Peyer's patch (tissue), 4 donors: ENCODE data around the gene PLA2G4A. TPM values are rescaled to one million over a fixed set of nuclear protein-coding genes. Genes with fewer than 3 reads are reported as not detected.
A peak's percentile ranks its signal among the peaks of the same experiment; 100 is the strongest.

Experiments
- DNase-seq, 3 donors: peaks; one replicate each; pipeline ENCODE4 v3.0.0-alpha.2; 2017 to 2019
- H3K27ac ChIP-seq, 4 donors: fragments of 200-600 bp; sonication (generic); one replicate each; pipeline ENCODE4 v1.5.1; 2016 to 2019
- H3K27me3 ChIP-seq, 2 donors: fragments of 200-600 bp; sonication (generic); one replicate each; pipeline ENCODE4 v1.5.1; 2019
- H3K36me3 ChIP-seq, 3 donors: fragments of 200-600 bp; sonication (generic); one replicate each; pipeline ENCODE4 v1.5.1; 2016 to 2019
- H3K4me1 ChIP-seq, 4 donors: fragments of 200-600 bp; sonication (generic); one replicate each; pipeline ENCODE4 v1.5.1; 2016 to 2019
- H3K4me3 ChIP-seq, 4 donors: fragments of 200-600 bp; sonication (generic); 1 replicate in 3 of 4; 2 replicates in 1 of 4; pipeline ENCODE4 v1.5.1; 2016 to 2019; ENCODE audit warnings: mild to moderate bottlenecking in 1 of 4
- H3K9me3 ChIP-seq, 4 donors: fragments of 200-600 bp; sonication (generic); one replicate each; pipeline ENCODE4 v1.5.1; 2016 to 2019; ENCODE audit warnings: mild to moderate bottlenecking in 1 of 4
- CTCF ChIP-seq, 6 experiments: fragments of 450-650 bp in 4 of 6; fragments of 200-600 bp in 2 of 6; sonication (generic) in 1 of 6; IDR thresholded peaks; one replicate each; pipeline ENCODE4 v1.5.1; 2017 to 2019; ENCODE audit warnings: antibody characterized with exemption in 6 of 6, mild to moderate bottlenecking in 3 of 6, moderate library complexity in 1 of 6
- POLR2A ChIP-seq, 2 donors: fragments of 450-650 bp; IDR thresholded peaks; one replicate each; pipeline ENCODE4 v1.5.1; 2017; ENCODE audit warnings: antibody characterized with exemption in 2 of 2, mild to moderate bottlenecking in 2 of 2, moderate library complexity in 2 of 2
- total RNA-seq, 4 donors: library from RNA; depleted of rRNA; stranded (reverse); fragments of >200 nt; gene quantifications; one replicate each; pipeline ENCODE4 v1.1.0, GENCODE V29; 2016

PLA2G4A gene
- total RNA-seq, 4 donors from 2014 or later: 7.0 to 8.3 (median 7.6) TPM

DNA sequence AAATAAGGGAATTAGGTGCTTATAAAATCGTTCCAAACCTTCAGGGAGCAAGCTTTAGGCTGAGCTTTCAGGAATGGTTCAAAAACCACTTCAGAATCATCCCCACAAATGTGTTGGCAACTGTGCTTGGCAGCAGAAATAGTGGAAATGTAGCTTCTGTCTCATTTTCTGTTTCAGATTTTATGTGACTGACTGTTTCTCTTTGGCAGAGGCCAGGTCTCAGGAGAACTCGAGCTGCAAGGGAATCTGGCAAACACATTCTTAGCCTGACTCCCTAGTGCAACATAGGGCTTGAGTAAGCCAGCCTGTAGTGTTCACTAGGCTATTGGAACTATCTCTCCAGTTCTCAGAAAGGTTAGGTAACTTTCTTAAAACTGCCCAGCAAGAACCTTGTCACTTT is 128.6 kb downstream of the PLA2G4A start:
- Histone ChIP-seq H3K4me1 (no peaks in the 10 kb centered on the region), H3K9me3 (no peaks in the 10 kb centered on the region), H3K27me3 (no peaks in the 10 kb centered on the region), H3K27ac (no peak overlapping the region), H3K36me3 (peaks cover 0 to 5% (median 0%) of the 10 kb centered on the region in 3 donors), H3K4me3 (no peak overlapping the region)
- no peak for TF ChIP-seq POLR2A (IDR thresholded peaks at IDR 0.05)
- no peak for DNase-seq

GRCh38 chr1:186958520-186958919 is 129.8 kb downstream of the PLA2G4A start:
- no peaks in the 10 kb centered on the region for H3K9me3 ChIP-seq
- no peak overlapping the region for H3K27ac ChIP-seq
- no peak for TF ChIP-seq POLR2A (IDR thresholded peaks at IDR 0.05)
- TF ChIP-seq CTCF (IDR thresholded peaks at IDR 0.05): no peak
- H3K27me3 ChIP-seq: no peaks in the 10 kb centered on the region
- H3K4me1 ChIP-seq: no peaks in the 10 kb centered on the region
- no peak for DNase-seq
- no peak overlapping the region for H3K4me3 ChIP-seq
- H3K36me3 ChIP-seq: peaks cover 0 to 5% (median 0%) of the 10 kb centered on the region in 3 donors

GRCh38 chr1:186960861-186961260 is 132.1 kb downstream of the PLA2G4A start:
- TF ChIP-seq POLR2A (IDR thresholded peaks at IDR 0.05) (no peak), CTCF (IDR thresholded peaks at IDR 0.05) (no peak)
- H3K27me3 ChIP-seq: no peaks in the 10 kb centered on the region
- H3K36me3 ChIP-seq: peaks cover 0 to 9% (median 0%) of the 10 kb centered on the region in 3 donors
- no peak for DNase-seq
- H3K27ac ChIP-seq: peak overlapping the region in 1 of 4 donors; percentile 42
- H3K4me3 ChIP-seq: no peak overlapping the region
- H3K4me1 ChIP-seq: no peaks in the 10 kb centered on the region
- no peaks in the 10 kb centered on the region for H3K9me3 ChIP-seq

GRCh38 chr1:186965847-186966246 is 137.1 kb downstream of the PLA2G4A start:
- H3K4me1 ChIP-seq: no peaks in the 10 kb centered on the region
- no peak overlapping the region for H3K27ac ChIP-seq
- no peak overlapping the region for H3K4me3 ChIP-seq
- no peaks in the 10 kb centered on the region for H3K9me3 ChIP-seq
- no peak for DNase-seq
- TF ChIP-seq CTCF (IDR thresholded peaks at IDR 0.05) (no peak), POLR2A (IDR thresholded peaks at IDR 0.05) (no peak)
- no peaks in the 10 kb centered on the region for H3K27me3 ChIP-seq
- peaks cover 0 to 7% (median 0%) of the 10 kb centered on the region in 3 donors for H3K36me3 ChIP-seq

- H3K4me1 ChIP-seq: no peaks in the 10 kb centered on the region
- no peak overlapping the region for H3K27ac ChIP-seq
- no peaks in the 10 kb centered on the region for H3K9me3 ChIP-seq
- no peaks in the 10 kb centered on the region for H3K27me3 ChIP-seq
- H3K4me3 ChIP-seq: no peak overlapping the region
- DNase-seq: no peak
- no peak for TF ChIP-seq POLR2A (IDR thresholded peaks at IDR 0.05)
- no peak for TF ChIP-seq CTCF (IDR thresholded peaks at IDR 0.05)
- H3K36me3 ChIP-seq: peaks cover 0 to 7% (median 0%) of the 10 kb centered on the region in 3 donors
Measured at GRCh38 chr1:186966456-186966855, 137.7 kb downstream of the PLA2G4A start.

DNA sequence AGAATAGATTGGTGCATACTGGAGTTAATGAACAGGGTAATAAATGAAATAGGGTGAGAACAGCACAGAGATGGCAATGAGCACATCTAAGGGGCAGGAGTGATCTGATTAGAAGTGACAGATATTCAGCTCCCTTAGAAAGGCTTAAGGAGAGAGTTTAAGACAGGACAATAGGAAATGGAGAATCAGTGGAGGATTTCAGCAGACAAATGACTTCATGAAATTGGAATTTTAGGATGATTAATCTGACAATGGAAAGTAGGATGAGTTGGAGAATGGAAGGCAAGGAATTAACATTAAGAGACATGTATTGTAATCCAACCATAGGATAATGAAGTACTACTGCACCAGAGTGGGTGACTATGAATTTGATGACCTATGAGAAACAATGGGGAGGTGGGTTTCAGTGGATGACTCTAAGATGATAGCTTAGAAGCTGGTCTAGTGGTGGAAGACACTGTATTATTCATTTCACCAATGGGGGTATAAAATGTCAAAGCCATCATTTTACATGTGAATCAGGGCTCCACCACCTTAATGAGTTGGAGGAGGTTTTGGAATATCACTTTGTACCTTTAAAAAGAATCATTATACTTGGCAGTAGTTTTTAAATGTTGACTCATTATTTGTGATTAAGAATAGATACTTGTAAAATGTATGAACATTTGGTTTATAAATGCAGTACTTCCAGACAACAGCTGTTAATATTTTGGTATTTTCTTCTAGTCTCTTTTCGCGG is 139.1 kb downstream of the PLA2G4A start:
- no peaks in the 10 kb centered on the region for H3K9me3 ChIP-seq
- no peak for TF ChIP-seq POLR2A (IDR thresholded peaks at IDR 0.05)
- no peaks in the 10 kb centered on the region for H3K4me1 ChIP-seq
- no peak overlapping the region for H3K4me3 ChIP-seq
- peaks cover 0 to 7% (median 0%) of the 10 kb centered on the region in 3 donors for H3K36me3 ChIP-seq
- H3K27ac ChIP-seq: no peak overlapping the region
- no peaks in the 10 kb centered on the region for H3K27me3 ChIP-seq
- DNase-seq: no peak
